K562 (cell line): ENCODE data around the gene VRK3.

Experiments
- CTCF ChIP-seq, 3 experiments: IDR thresholded peaks in 2 of 3; conservative IDR thresholded peaks in 1 of 3; 2 replicates each; pipeline ENCODE4 v1.5.1; 2011 to 2012; ENCODE audit warnings: low read length in 3 of 3, mild to moderate bottlenecking in 3 of 3, control low read depth in 2 of 3, improper control_type of control experiment in 1 of 3, inconsistent platforms in 1 of 3, low read depth in 1 of 3, mixed read lengths in 1 of 3, moderate library complexity in 1 of 3; ENCODE audit not compliant: insufficient read depth in 2 of 3
- FOXO4 ChIP-seq: fragments of 450-650 bp; formaldehyde crosslinking; IDR thresholded peaks from 2 replicates; pipeline ENCODE4 v1.4.0; 2020; ENCODE audit warnings: mild to moderate bottlenecking, moderate library complexity
- GATA2 ChIP-seq: sonication (generic); formaldehyde crosslinking; IDR thresholded peaks from 2 replicates; pipeline ENCODE4 v1.4.0; 2020; ENCODE audit warnings: mild to moderate bottlenecking, missing genetic modification reagents
- MAX ChIP-seq: sonication (generic); formaldehyde crosslinking; IDR thresholded peaks from 2 replicates; pipeline ENCODE4 v1.9.0; 2022; ENCODE audit warnings: mild to moderate bottlenecking, missing genetic modification reagents
- SMARCB1 ChIP-seq: IDR thresholded peaks from 2 replicates; pipeline ENCODE4 v1.6.1; 2011; ENCODE audit warnings: improper control_type of control experiment, low read depth; ENCODE audit not compliant: insufficient read length
- TAF1 ChIP-seq: IDR thresholded peaks from 2 replicates; pipeline ENCODE4 v1.6.1; 2011; ENCODE audit warnings: mild to moderate bottlenecking, low read length, moderate library complexity; ENCODE audit not compliant: insufficient read depth, control insufficient read depth, severe bottlenecking; ENCODE audit errors: extremely low read depth
- ZNF589 ChIP-seq: fragments of 200-800 bp; sonication (Bioruptor generic); IDR thresholded peaks from 2 replicates; pipeline ENCODE4 v1.6.1; 2016; ENCODE audit warnings: low read depth, missing genetic modification characterization, missing compliant biosample characterization

- TF ChIP-seq FOXO4 (CRISPR knock-in tag) (no peak), ZNF589 (no peak), SMARCB1 (no peak), CTCF (IDR thresholded peaks at IDR 0.05 in 2 of 3, conservative IDR thresholded peaks at IDR 0.05 in 1 of 3; ENCODE audit: insufficient read depth in 2 of 3, low read depth in 1 of 3, low read length in 3 of 3) (no peak), TAF1 (no peak), GATA2 (CRISPR knock-in tag) (no peak), MAX (CRISPR knock-in tag) (no peak)
Observed at GRCh38 chr19:50003254-50003788, 21.9 kb downstream of the VRK3 start.
